Hindlimb muscle (tissue), 1 donor: ENCODE measurements around the gene HLA-DMB. TPM values are rescaled to one million over a fixed set of nuclear protein-coding genes. Genes with fewer than 3 reads are reported as not detected.

ENCODE experiments used
- DNase-seq: peaks from one replicate; pipeline ENCODE4 v3.0.0-alpha.2; 2013
- polyA plus RNA-seq: library from polyadenylated mRNA; unstranded; fragments of 120-200 nt; gene quantifications from one replicate; pipeline ENCODE4 v1.2.1, GENCODE V29; 2013; ENCODE audit not compliant: insufficient read length

The HLA-DMB gene
- polyA plus RNA-seq, 1 donor, result 11.5 TPM

DNA sequence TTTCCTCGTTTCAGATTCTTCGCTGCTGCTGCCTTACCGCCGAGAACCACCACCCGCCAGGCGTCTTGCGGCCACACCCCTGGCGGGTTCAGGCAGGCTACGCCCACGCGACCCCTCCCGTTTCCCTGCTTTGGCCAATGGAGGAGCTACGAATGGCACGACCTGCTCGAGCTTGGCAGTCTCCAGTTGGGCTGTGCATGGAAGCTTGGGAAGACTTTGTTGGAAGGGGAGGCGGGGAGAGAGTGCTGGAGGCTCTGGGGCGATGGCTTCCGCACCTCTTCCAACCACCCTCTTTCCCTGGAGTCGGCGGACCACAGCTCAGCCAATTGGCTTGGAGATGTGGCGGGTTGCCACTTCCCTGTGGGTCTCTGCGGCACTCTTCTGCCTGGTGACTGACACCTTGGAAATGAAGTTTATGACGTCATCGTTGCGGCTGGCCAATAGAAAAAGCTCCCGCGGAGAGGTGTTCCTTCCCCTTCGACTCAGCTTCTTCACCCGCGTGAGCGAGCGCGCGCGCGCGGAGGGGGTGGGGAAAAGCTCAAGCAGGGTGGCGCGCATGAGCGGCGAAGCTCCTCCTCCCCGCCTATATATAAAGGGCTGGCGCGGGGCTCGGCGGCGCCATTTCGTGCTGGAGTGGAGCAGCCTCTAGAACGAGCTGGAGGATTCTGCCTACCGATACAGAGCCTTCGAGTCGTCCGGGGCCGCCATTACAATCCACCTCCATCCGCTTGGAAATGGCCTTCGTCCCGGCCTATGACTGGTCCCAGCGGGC, 30.9 kb upstream of the HLA-DMB start:
- DNase-seq, result peak; percentile 100

DNA sequence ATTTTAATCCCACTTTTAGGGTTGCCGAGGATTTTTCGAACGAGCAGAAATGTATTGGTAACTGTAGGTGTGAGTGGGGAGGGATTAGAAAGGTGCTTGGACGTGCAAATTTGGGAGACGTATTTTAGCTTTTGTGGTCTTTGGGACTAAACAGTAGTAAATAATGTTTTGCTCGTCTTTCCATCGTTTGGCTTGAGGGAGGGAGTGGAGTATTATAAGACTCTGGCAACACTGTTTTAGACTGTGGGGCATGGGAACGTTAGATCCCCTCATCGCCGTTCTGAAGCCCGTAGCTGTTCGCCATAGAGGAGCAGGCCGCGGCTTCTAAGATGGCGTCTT, 30.4 kb upstream of the HLA-DMB start:
- no peak for DNase-seq

DNA sequence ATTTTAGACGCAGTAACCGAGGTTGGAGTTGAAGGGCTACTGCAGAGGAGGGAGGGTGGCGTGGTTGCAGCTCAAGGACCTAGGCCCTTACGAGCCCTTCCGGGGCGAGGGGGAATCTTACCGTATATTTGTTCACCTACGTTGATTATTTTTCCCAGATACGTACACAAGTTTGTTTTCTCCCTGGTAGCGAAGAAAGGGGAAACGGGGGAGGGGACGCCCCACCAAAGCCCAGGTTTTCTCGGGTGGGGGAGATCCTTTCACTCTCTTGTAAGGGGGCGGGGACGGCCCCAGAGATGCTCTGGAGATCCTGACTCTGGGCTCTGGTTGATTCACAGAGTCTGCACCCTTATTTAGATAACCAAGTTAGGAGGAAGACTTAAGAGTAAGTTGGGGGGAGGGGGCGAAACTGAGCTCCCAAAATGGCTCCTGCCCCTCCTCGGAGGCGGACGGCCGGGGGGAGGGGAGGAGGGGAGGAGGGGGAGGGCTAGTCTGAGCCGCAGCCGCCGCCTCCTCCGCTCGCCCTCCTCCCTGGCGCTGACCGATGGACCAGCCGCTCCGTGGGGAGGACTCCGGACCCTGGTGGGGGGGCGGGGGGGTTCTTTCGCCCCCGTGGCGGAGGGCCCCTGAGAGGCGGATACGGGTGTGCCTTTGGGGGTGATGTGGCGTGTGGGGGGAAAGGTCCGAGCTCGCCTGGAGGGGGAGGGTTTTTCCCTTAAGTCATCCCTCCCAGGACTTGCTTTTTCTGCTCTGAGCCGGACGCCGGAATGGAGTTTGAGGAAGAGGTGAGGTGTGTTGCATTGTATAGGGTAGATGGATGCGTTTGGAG, 29.8 kb upstream of the HLA-DMB start:
- DNase-seq, result peak; percentile 88

DNA sequence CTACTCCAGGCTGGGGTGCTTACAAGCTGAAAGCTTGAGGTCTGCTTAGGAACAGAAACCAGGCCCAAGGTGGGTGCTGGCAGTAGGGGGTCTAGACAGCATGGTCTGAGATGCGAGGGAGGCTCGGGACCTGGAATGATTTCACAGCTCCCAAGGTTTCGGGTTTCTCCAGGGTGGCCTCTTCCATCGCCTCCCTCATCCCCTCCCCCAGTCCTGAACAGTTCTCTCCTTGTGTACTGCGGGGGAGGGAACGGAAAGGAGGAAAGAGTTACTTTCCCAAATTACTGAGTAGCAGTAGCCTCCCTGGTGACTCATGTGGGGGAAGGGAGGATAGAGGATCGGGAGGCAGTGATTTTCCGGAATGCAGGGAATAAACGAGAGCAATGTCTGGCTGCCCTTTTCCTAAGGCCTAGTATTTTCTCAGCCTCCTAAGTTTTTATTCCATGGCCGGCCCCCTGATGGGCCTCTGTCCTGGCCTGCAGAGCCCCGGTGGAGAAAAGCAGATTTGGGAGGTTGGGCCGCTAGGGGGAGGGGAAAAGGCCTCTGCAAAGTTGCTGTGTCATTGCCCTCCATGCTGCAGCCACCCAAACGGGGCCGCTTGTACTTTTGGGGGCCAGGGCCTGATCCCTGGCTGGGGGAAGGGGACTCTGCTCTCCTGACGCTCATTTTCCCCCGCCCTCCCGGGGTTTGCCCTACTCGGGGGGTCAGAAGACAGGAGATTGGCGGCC, 29.0 kb upstream of the HLA-DMB start:
- peak; percentile 87 for DNase-seq

DNA sequence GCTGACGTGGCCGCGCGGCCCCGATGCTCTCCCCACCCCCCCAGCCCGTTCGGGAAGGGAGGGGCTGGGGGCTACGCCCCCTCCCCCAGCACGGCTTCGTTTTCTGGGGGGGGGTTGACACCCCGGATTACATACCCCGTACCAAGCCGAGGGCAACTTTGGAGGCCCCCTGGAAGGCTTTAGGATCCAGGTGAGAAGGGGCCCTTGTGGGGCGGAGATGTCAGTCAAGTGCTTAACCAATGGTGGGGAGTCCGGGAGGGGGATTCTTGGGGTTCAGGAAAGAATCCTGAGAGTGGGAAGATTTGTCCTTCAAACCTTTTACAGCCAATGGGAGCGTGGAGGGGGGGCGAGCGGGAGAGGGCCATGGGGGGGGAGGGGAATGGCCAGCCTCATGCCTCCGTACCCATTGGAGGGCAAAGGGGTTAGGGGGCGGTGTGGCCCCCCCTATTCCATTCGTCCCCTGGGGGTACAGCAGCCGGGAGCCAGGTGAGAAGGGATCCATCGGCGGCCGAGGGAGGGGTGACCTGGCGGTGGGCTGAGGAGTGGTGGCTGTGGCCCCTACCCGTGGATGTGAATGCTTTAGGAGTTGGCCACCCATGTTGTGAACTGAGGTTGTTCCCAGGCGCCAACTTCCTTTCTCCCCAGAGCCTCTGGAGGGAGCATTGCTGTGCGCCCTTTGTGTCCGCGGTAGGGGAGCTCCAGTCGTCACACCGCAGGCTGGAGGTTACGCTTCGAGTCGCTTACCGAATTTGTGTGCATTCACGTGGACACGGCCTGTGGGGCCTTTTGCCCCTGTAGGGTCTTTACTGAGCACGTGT, 28.2 kb upstream of the HLA-DMB start:
- peak; percentile 59 for DNase-seq

DNA sequence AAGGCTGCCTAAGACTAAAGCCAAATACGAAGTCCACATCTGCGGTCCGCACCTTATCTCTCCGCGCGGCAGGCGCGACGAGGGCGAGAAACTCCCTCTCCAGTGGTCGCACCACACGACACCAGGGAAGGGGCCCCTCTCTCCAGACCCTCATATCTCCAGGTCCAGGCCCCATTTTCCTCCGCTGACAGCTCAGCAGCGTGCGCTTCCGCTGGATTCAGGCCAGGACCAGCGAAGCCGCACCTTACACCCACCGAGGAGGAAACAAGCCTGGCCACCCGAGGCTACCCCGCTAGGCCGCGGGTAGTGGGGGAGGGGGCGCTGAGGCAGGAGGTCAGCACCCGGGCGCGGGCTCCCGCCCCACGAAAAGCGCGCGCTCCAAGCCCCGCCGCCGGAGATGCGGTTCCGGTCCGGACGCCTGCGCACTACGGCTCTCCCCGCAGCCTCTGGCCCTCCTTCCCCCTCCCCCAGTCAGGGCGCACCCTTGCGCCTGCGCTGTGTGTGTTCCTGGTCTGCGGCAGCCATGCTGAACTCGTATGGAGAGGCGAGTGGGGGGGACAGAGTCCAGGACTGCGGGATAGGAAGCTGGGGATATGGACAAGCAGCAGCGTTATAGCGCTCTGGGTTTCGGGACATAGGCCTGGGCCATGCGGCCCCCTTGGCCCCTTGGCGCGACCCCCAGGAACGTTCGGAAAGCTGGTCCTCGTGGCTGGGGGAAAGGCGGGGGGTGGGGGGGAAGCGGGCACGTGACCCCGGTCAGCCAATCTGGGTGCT, 27.5 kb upstream of the HLA-DMB start, which contains the start of gene BRD2:
Gene BRD2, plus strand, starts transcription at position 502 of the 774 bp plus-strand sequence. CDS start 4,305 bp downstream, outside the sequence.
- DNase-seq, result peak; percentile 100

DNA sequence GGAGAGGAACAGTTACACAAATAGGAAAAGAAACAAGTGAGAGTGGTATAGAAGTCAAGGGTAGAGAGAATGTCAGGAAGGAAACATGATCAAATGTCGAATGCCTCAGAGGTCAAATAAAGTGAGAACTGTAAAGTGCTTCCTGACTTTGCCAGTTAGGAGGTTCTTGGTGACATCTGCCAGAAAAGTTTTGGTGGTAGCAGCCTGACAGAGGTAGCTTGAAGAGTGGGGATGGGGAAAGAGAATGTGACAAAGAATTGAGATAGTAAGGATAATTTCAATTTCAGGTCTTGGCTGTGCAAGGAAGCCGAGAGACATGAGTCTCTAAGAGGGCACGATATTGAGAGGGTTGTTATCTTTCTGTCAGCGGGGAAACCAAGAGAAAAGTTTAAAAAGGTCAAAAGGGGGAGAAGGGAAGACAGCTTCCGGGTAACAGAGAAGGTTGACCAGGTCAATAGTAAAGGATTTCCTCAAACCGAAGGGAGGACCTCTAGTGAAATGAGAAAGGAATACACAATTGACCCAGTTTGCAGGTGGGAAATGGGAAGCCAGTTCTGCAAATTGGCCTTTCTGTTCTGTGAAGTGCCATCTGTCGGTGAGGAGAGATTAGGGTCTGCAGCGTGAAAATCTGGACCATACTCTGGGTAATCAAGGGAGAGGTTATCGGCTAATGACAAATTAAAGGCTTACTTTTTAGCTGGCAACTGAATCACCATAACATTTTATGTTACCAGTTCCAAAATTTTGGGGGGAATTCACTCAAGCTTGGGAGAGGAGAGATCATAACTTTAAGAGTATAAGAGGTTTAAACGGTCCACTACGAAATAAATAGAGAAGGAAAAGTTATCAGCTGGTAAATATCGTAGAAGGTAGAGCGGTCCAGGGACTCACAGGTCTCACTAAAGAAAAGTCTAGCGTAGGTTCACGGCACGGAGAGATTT, 26.6 kb upstream of the HLA-DMB start:
- DNase-seq, result peak; percentile 55

DNA sequence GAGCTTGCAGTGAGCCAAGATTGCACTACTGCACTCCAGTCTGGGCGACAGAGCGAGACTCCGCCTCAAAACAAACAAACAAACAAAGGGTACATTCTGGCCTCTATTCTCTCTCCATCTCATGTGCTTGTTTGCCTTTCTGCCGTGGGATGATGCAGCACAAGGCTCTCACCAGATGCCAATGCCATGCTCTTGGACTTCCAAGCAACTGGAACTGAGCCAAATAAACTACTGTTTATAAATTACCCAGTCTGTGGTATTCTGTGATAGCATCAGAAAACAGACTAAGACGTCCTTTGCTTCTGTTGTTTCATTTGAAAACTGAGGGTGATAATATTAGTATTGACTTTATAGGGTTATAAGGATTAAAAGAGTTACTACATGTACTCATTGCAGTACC, 23.9 kb upstream of the HLA-DMB start:
- DNase-seq, result no peak

DNA sequence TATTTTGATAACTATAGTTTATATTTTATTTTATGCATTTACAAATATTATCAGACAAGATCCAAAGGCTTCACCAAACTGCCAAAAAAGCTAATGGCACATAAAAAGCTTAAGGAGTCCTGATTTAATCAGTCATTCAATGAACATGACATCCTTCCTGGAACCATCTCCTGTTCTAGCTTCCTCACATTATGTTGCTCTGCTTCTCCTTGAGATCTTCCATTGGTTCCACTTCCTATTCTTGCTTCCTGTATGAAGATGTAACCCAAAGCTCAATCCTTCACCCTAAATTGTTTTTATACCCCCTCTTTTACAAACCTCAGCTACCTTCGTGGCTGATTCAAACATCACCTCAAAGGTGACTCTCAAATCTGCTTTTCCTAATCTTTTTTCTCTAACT, 23.0 kb upstream of the HLA-DMB start:
- no peak for DNase-seq

DNA sequence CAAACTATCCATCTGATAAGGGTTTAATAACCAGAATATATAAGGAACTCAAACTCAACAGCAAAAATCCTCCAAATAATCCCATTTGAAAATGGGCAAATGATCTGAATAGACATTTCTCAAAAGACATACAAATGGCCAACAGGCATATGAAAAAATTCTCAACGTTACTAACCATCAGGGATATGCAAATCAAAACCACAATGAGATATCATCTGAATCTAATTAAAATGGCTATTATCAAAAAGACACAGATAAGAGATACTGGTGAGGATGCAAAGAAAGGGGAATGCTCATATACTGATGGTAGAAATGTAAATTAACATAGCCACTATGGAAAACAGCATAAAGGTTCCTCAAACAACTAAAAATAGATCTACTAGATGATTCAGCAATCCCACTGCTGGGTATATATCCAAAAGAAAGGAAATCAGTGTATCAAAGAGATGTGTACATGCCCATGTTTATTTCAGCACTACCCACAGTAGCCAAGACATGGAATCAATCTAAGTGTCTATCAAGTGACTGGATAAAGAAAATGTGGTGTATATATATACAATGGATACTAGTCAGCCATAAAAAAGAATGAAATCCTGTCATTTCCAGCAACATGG, 21.5 kb upstream of the HLA-DMB start:
- DNase-seq, result no peak

DNA sequence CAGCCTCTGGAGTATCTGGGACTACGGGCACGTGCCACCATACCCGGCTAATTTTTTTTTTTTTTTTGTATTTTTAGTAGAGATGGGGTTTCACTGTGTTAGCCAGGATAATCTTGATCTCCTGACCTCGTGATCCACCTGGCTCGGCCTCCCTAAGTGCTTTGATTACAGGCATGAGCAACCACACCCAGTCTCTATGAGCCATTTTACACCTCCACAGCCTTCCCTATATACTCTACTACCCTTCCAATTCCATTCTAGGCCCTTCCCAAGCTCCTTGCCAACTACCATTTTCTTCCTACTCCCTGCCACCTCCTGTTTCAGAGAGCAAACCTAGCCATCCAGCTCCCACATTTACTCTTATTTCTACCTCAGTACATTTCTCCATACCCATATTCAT, 19.7 kb upstream of the HLA-DMB start:
- no peak for DNase-seq

DNA sequence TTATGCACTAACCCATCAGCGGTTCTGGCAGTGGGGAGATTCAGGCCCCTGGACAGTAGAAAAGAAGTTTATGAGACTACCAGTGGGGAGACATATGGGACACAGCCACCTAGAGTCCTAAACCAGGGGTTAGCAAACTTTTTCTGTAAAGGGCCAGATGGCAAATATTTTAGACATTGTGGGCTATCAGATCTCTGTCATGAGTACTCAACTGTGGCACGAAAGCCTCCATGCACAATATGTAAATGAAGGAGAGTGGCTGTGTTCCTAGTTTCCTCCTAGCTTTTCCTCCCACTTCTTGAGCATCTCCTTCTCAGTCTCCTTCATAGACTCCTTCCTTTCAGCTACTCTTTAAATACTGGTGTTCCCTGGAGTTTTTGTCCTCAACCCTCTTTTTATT, 15.3 kb upstream of the HLA-DMB start:
- no peak for DNase-seq

DNA sequence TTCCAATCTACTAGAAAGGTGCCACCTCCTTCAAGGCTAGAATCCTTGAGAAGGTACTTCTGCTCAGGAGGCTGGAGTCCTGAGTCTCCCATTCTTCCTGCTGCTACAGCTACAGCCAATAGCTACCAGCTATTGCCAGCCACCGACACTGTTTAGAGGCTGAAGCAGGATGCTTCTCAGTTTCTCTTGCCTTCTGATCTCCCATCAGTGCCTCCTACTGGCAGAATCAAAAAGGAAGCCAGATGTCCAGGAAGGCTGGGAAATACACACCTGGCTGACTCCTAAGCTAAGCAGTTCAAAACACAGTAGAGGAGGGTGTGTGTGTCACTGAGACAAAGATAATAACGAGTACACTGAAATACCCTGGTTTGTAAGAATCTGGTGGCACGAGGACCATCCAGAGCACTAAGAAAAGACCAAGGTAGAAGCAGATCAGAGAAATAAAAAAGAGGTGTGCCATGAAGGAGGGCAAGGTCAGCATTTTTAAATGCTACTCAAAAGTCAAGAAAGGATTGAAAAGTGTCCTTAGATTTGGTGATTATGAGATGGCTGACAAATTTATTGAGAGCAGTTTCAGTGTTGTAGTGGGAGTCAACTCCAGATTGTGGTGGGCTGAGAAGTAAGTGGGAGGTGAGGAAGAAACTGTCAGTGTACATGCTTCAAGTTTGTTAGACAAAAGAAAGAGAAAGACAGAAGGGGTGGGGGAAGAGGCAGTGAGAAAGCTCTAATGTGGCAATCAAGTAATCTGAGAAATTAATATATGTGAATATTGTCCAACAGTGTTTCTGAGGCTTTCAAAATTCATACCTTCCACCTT, 14.4 kb upstream of the HLA-DMB start:
- DNase-seq, result no peak

DNA sequence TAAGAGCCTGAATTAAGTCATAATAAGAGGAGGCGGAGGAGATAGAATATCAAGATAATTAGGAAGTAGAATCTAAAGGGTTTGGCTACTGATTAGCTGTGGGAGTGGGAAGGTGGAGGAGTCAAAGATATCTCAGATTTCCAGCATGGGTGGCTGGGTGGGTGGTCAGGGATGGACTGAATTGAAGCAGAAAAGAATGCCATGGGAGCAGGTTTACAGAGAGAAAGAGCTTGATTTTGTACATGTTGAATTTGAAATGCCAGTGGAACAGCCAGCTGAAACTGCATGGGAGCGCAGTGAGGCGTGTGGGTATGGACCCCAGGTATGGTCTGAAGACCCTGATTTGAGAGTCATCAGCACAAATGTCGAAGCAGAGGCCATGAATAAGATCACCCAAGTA, 13.4 kb upstream of the HLA-DMB start:
- no peak for DNase-seq

DNA sequence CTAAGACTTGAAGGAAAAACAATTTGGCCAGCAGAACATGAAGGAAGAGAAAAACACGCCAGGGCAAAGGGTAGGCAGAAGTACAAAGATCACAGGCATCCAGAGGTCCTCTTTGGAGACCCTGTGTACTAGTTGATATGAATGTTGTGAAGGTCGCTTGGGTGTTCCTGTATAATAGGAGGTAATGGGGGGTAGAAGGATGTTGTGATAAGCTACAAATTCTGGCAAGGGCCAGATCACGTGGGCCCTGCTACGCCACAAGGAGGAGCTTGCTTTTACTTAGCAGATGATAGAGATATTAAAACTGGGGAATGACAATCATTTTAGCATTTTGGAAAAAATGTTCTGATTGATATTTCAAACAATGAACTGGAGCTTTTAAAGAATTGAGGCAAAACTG, 12.9 kb upstream of the HLA-DMB start:
- no peak for DNase-seq

DNA sequence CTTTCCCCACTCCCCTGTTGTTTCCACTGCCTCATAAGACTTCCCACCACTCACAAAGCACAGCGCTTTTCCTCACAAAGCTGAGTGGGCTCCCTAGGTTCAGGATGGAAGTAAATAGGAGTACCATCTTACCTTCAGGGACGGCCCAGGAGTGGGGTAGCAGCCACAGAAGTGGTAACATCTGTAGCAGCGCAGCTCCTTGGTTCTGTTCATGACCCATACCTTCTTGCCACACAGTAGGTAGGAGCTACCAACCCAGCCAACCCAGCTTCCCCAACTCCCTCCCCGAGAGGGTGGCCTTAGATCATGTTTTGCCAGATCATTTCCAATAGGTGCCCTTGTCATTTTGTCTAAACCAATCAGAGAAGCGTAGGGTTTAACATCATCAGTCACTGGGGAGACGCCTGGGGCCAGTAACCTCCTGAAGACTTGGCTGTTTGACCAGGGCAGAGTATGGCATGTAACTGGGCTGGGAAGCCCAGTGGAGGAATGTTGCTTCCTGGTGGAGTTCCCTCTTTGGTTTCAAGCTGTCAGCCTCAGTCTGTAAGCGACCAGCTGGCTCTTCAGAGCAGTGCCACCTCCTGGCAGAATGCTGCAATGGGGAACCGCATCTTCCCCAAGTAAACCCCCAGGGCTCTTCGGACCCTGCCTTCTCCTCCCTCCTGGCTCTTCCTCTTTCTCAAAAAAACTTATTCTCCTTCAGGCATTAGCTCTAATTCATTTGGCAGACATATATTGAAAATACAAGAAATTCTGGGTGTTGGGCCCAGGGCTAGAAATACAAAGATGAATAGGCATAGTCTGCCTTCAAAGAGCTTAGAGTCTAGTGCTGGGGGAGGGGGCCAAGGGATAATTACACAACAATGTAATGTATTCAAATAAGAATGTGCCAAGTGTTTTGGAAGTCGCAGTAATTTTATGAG, 12.2 kb upstream of the HLA-DMB start, which contains the start of gene HLA-DMA:
Gene HLA-DMA, minus strand, starts transcription at position 281 of the 923 bp plus-strand sequence. Its CDS starts 61 bp downstream, at position 220.
- DNase-seq, result peak; percentile 62

DNA sequence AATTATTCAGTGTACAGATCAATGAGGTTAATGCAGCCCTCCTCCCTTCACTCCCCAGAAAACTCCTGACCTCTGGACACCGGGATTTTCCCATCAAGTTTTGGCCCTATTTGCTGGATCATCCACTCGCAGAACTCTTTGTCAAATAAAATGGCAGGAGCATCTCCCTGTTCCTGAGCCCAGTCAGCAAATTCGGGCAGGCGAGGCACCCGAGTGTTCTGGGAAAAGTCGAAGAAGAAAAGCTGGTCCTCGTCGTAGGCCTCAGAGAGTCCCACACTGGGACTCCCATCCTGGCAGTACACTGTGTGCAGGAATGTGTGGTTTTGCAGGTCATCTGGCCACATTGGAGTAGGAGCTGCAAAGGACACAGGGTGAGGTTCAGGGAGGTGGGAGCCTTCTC, 9.6 kb upstream of the HLA-DMB start:
- DNase-seq, result no peak

DNA sequence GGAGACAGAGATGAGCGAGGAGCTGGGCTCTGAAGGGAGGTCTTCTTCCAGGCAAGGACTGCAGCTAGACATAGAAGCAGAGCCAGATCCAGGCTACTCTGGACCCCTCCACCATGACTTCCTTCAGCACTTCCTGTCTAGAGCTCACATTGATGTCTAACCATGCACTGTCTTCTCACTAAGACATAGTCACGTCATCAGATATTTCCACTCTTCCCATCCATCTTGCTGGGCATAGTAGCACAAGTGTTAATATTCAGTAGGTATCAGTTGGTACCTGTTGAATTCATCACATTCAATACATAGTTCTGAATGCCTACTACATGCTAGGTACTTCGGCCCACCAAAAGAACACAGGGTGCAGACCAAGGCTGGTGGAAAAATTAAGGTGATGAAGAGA, 9.2 kb upstream of the HLA-DMB start:
- DNase-seq, result no peak
